Stimulated activated CD4-positive, alpha-beta T cell treated with anti-CD3 and anti-CD28 coated beads, Interleukin-4, amount 100 ng/mL, for 48 hours (primary cell): Measurements from ENCODE around the gene PDZD7.

Experiments used
- DNase-seq, 2 donors: peaks; one replicate each; pipeline ENCODE4 v3.0.0-alpha.2; 2020; ENCODE audit warnings: low read depth in 2 of 2

Gene PDZD7

DNA sequence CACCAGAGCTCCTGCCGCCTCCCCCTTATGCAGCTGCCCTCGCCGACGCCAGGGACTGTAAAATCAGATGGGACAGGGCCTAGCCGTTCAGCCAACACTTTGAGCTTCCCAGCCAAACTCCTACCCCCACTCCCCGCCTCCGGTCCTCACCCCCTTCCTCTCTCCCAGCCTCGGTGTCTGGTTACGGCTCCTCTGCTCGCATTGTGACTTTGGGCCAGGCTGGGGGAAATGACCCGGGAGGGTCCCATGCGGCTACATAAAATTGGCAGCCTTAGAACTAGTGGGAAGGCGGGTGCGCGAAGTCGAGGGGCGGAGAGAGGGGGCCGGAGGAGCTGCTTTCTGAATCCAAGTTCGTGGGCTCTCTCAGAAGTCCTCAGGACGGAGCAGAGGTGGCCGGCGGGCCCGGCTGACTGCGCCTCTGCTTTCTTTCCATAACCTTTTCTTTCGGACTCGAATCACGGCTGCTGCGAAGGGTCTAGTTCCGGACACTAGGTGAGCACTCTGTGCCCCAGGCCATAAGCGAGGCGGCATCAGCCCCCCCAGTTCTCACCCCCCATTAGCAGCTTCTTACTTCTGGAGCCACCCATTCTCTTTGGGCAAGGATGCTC is 30.8 kb upstream of the PDZD7 start, which contains the start of gene KAZALD1:
TSS of gene KAZALD1 (plus strand) at position 366 of the 608 bp plus-strand sequence. CDS start 604 bp downstream, outside the sequence.
- DNase-seq, result no peak

GRCh38 chr10:101060951-101061623 is 30.2 kb upstream of the PDZD7 start:
- DNase-seq, result peak; percentile 88 to 91

DNA sequence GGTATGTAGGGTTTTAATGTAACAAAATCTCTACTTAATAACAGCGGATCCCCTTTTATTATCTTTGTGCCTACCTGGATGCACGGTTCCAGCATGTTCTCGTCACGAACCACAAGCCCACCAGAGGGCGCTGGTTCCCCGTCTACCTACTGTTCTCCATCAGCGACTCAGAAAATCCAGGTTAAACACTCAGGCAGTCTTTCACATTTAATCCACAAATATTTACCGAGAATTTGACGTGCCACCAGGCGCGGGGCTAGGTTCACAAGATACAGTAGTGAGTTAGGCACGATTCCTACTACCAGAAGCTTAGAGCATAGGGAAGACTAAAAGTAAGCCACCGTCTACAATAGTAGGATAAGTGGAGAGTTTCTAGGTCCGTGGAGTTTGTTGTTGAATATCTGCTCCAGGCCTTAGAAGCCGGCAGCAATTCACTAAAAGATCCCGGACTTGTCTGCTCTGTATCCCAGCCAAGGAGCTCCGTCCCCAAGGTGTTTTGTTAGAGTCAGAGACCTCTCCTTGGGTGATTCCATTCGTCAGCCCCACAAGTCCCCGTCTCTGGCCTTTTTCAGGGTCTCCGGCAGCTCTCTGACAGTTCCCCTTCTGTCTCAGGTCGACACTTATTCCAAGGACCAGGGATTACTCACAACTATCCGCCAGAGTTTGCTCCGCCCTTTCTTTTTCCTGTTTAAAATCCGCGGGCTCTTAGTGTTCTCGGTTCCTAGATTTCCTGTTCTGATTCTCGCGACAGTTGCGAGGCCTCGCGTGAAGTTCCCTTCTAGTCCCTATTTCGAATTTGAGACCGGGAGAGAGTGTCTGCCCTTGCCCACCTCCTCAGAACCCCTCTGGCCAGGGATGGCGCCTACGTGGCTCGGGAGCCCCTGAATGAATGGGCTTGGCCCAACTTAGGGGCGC is 29.4 kb upstream of the PDZD7 start:
- peak; percentile 88 to 96 for DNase-seq

- no peak for DNase-seq
These were observed 25.6 kb upstream of the PDZD7 start for GRCh38 chr10:101056365-101057151.

- no peak for DNase-seq
These were observed 24.5 kb upstream of the PDZD7 start for GRCh38 chr10:101055411-101055810.

GRCh38 chr10:101054876-101055275 is 23.9 kb upstream of the PDZD7 start:
- no peak for DNase-seq

GRCh38 chr10:101054351-101054750 is 23.4 kb upstream of the PDZD7 start:
- no peak for DNase-seq

DNA sequence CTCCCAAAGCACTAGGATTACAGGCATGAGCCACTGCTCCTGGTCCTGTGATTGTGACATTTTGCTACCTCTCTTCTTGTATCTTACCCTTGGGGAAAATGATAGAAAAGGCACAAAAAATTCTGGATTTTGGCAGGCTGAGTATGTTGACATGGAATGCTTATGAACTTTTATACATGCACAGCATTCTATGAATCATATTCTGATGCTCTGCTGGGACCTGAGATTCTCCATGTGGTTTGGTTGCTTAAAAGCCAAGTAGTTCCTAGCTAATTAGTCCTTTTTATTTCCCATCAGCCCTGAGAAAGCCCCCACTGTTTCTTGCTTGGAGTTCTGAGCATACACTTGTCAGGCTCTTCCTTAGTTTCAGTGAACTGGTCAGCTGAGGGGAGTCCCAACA is 22.6 kb upstream of the PDZD7 start:
- DNase-seq, result no peak

- DNase-seq, result no peak
These were observed 21.4 kb upstream of the PDZD7 start for GRCh38 chr10:101052285-101052684.

- peak; percentile 66 to 77 for DNase-seq
These were observed 19.5 kb upstream of the PDZD7 start for GRCh38 chr10:101050208-101051069.

DNA sequence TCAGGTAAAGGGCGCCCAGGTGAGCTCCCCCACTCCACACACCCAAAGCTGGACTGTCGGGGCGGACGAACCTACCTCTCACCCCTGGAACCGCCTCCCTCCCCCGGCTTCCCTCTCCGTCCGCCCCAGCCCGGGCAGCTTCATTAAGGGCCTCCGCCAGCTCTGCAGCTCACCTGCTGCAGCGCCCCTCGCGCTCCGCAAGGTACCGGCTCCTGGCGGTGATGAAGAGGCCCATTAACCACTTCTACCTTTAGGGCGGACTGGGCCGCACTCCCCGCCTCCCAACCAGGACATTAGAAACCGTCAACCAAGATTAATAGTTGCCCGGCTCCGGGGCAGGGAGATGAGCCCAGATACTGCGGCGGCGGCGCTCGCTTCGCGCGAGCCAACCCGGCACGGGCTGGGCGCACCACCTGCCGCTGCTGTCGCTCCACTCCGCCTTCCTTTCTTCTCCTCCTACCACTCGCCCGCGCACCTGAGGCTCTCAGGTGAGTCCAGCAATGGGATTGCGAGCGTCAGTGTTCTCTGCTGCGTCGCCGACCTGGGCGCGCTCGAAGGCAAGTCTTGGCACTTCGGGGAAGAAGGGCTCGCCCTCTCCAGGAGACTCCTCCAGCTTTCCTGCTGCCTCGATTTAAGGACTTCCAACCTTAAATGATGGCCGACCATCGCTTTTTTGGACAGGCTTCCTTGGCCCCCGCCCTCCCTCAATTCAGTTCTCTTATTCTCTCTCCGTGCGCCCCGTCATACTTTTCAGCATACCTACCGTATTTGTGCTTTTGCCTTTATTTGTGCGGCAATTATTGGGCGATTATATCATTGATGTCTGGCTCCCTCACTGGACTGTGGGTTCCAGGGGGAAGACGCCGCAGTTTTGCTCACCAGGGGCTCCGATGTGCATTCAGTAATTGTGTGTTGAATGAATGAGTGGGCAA is 17.3 kb upstream of the PDZD7 start:
- DNase-seq, result no peak

GRCh38 chr10:101047268-101047667 is 16.3 kb upstream of the PDZD7 start:
- DNase-seq, result no peak

- no peak for DNase-seq
These were observed 15.7 kb upstream of the PDZD7 start for GRCh38 chr10:101046332-101047238.

DNA sequence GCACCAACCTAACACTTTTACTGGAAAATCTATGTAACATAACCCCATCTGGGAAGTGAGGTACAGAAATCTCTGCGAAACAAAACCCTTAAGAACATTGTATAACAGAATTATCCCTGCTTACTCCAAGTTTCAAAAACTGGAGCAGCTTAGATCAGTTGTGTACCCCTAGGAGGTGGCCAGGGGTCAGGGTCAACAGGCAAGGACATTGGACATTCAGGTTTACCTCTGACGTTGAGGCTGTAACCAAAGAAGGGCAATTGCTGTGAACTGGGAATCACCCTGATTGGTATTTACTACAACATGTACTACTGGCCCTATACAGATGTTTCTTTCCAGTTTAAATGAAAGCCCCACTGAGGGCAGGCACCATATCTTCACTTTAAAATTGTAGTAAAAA is 13.2 kb upstream of the PDZD7 start:
- no peak for DNase-seq

DNA sequence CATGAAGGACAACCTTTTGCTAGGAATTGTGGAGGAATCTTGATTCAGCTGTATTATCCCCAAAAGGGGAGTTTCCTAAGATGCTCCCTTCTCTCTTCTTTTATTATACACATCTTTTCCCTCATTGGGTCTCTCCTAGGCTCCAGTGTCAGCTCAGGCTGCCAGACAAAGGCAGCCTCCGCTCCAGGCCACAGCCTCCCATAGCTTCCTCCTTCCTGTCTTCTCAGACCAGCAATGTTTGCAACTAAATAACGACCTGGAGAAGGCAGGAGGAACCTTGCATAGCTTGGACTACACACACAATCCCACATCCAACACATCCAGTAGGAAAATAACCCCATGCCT is 12.4 kb upstream of the PDZD7 start:
- DNase-seq, result no peak

GRCh38 chr10:101042667-101043362 is 11.9 kb upstream of the PDZD7 start:
- peak; percentile 86 to 91 for DNase-seq

DNA sequence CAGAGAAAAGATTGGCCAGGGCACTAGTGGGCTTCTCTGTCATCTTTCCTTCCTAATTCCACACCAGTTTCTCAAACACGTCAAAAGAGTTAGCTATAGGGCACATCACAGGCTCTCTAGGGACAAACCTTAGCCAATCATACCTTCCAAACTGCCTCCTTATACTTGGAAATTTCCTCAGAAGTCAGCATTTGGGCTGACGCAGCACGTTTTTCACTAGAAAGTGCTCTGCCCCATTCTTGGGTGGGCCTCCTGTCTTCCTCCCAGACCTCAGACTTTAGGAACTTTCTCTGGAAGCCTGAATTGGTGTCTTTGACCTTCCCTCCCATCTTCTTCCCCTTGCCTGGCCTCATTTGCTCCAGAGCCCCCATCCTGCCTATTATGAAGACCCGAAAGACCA is 11.2 kb upstream of the PDZD7 start:
- no peak for DNase-seq

DNA sequence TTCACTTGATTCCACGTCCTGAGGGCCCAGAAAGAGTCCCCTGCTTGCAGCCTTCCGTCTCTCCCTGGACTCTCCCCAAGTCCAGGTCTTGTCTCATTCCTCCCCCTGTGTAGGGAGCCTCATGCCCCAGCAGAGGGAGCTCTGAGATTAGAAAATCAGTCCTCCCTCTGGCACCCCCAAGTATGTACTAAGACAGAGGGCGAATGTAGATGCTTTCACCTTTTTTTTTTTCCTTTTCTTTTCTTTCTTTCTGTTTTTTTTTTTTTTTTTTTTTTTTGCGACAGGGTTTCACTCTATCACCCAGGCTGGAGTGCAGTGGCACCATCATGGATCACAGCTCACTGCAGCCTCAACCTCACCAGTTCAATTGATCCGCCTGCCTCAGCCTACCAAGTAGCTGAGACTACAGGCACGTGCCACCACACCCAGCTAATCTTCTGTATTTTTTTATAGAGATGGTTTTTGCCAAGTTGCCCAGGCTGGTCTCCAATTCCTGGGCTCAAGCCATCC is 10.4 kb upstream of the PDZD7 start:
- DNase-seq, result peak; percentile 46 to 60
